Measurements from ENCODE around the gene DUSP18.

DUSP18 gene

DNA sequence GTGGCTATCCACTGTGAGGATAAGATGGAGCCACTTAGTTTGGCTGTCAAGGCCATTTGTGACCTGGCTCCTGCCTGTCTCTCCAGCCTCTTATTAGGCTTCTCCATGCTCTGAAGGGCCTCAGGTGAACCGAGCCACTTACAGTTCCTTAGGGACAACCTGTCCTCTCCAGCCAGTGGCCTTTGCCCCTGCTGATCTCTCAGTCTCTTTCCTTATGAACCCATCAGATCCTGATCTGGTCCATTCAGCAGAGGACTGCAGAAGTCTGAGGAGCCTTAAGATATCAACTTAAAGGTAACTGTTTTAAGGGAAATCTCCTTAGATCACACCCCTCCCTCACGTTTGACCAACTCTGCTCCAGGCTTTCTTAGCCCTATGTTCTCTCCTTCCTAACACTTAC is 2.4 kb downstream of the DUSP18 start:
- Histone ChIP-seq H3K4me1 (ENCODE audit: insufficient read depth, insufficient read length) (peaks cover 4% of the 10 kb centered on the region), H3K9ac (ENCODE audit: insufficient read length, low read depth) (no peak overlapping the region), H3K4me3 (ENCODE audit: insufficient read length, low read depth) (no peak overlapping the region), H3K9me3 (ENCODE audit: insufficient read depth, low read length) (no peaks in the 10 kb centered on the region), H3K27me3 (ENCODE audit: insufficient read depth, insufficient read length) (peaks cover 4% of the 10 kb centered on the region), H3K36me3 (ENCODE audit: insufficient read depth, insufficient read length, low read length) (peaks cover 14% of the 10 kb centered on the region)
- DNase-seq (ENCODE audit: low read depth, low spot score): no peak
- TF ChIP-seq SUZ12 (IDR thresholded peaks at IDR 0.05; ENCODE audit: extremely low read depth, insufficient read depth, insufficient read length) (no peak), YY1 (IDR thresholded peaks at IDR 0.05; ENCODE audit: insufficient read depth, insufficient read length) (no peak), ZNF274 (IDR thresholded peaks at IDR 0.05; ENCODE audit: low read depth, low read length) (no peak)

GRCh38 chr22:30664798-30665197 is 2.9 kb downstream of the DUSP18 start:
- peaks cover 4% of the 10 kb centered on the region for H3K27me3 ChIP-seq (ENCODE audit: insufficient read depth, insufficient read length)
- H3K4me3 ChIP-seq (ENCODE audit: insufficient read length, low read depth): no peak overlapping the region
- no peak for TF ChIP-seq SUZ12 (IDR thresholded peaks at IDR 0.05; ENCODE audit: extremely low read depth, insufficient read depth, insufficient read length)
- no peak for TF ChIP-seq ZNF274 (IDR thresholded peaks at IDR 0.05; ENCODE audit: low read depth, low read length)
- TF ChIP-seq YY1 (IDR thresholded peaks at IDR 0.05; ENCODE audit: insufficient read depth, insufficient read length): no peak
- H3K9ac ChIP-seq (ENCODE audit: insufficient read length, low read depth): no peak overlapping the region
- H3K4me1 ChIP-seq (ENCODE audit: insufficient read depth, insufficient read length): peaks cover 4% of the 10 kb centered on the region
- H3K36me3 ChIP-seq (ENCODE audit: insufficient read depth, insufficient read length, low read length): peaks cover 14% of the 10 kb centered on the region
- peaks cover 2% of the 10 kb centered on the region; the same call in 1 of the 2 replicates for H3K9me3 ChIP-seq (ENCODE audit: insufficient read depth, low read length)
- DNase-seq (ENCODE audit: low read depth, low spot score): no peak

- peaks cover 14% of the 10 kb centered on the region for H3K36me3 ChIP-seq (ENCODE audit: insufficient read depth, insufficient read length, low read length)
- peaks cover 4% of the 10 kb centered on the region for H3K4me1 ChIP-seq (ENCODE audit: insufficient read depth, insufficient read length)
- H3K4me3 ChIP-seq (ENCODE audit: insufficient read length, low read depth): no peak overlapping the region
- peaks cover 5% of the 10 kb centered on the region; the same call in 1 of the 2 replicates for H3K9me3 ChIP-seq (ENCODE audit: insufficient read depth, low read length)
- H3K27me3 ChIP-seq (ENCODE audit: insufficient read depth, insufficient read length): no peaks in the 10 kb centered on the region
- H3K9ac ChIP-seq (ENCODE audit: insufficient read length, low read depth): no peak overlapping the region
- TF ChIP-seq SUZ12 (IDR thresholded peaks at IDR 0.05; ENCODE audit: extremely low read depth, insufficient read depth, insufficient read length): no peak
- TF ChIP-seq YY1 (IDR thresholded peaks at IDR 0.05; ENCODE audit: insufficient read depth, insufficient read length): no peak
- TF ChIP-seq ZNF274 (IDR thresholded peaks at IDR 0.05; ENCODE audit: low read depth, low read length): no peak
- DNase-seq (ENCODE audit: low read depth, low spot score): no peak
Measured at GRCh38 chr22:30662040-30662439, 5.6 kb downstream of the DUSP18 start.

- H3K9me3 ChIP-seq (ENCODE audit: insufficient read depth, low read length): peaks cover 8% of the 10 kb centered on the region; the same call in 1 of the 2 replicates
- H3K9ac ChIP-seq (ENCODE audit: insufficient read length, low read depth): no peak overlapping the region
- no peaks in the 10 kb centered on the region for H3K4me1 ChIP-seq (ENCODE audit: insufficient read depth, insufficient read length)
- H3K4me3 ChIP-seq (ENCODE audit: insufficient read length, low read depth): no peak overlapping the region
- peak; percentile 57 for DNase-seq (ENCODE audit: low read depth, low spot score)
- TF ChIP-seq YY1 (IDR thresholded peaks at IDR 0.05; ENCODE audit: insufficient read depth, insufficient read length) (no peak), ZNF274 (IDR thresholded peaks at IDR 0.05; ENCODE audit: low read depth, low read length) (no peak), SUZ12 (IDR thresholded peaks at IDR 0.05; ENCODE audit: extremely low read depth, insufficient read depth, insufficient read length) (no peak)
- no peaks in the 10 kb centered on the region for H3K36me3 ChIP-seq (ENCODE audit: insufficient read depth, insufficient read length, low read length)
- H3K27me3 ChIP-seq (ENCODE audit: insufficient read depth, insufficient read length): no peaks in the 10 kb centered on the region
Measured at GRCh38 chr22:30655532-30655931, 12.1 kb downstream of the DUSP18 start.

GRCh38 chr22:30654361-30654760 is 13.3 kb downstream of the DUSP18 start:
- no peaks in the 10 kb centered on the region for H3K4me1 ChIP-seq (ENCODE audit: insufficient read depth, insufficient read length)
- H3K9ac ChIP-seq (ENCODE audit: insufficient read length, low read depth): no peak overlapping the region
- peaks cover 3% of the 10 kb centered on the region; the same call in 1 of the 2 replicates for H3K9me3 ChIP-seq (ENCODE audit: insufficient read depth, low read length)
- H3K27me3 ChIP-seq (ENCODE audit: insufficient read depth, insufficient read length): no peaks in the 10 kb centered on the region
- no peaks in the 10 kb centered on the region for H3K36me3 ChIP-seq (ENCODE audit: insufficient read depth, insufficient read length, low read length)
- H3K4me3 ChIP-seq (ENCODE audit: insufficient read length, low read depth): no peak overlapping the region
- DNase-seq (ENCODE audit: low read depth, low spot score): no peak
- TF ChIP-seq YY1 (IDR thresholded peaks at IDR 0.05; ENCODE audit: insufficient read depth, insufficient read length) (no peak), SUZ12 (IDR thresholded peaks at IDR 0.05; ENCODE audit: extremely low read depth, insufficient read depth, insufficient read length) (no peak), ZNF274 (IDR thresholded peaks at IDR 0.05; ENCODE audit: low read depth, low read length) (no peak)

- Histone ChIP-seq H3K27me3 (ENCODE audit: insufficient read depth, insufficient read length) (no peaks in the 10 kb centered on the region), H3K9me3 (ENCODE audit: insufficient read depth, low read length) (peaks cover 3% of the 10 kb centered on the region; the same call in 1 of the 2 replicates), H3K9ac (ENCODE audit: insufficient read length, low read depth) (no peak overlapping the region), H3K36me3 (ENCODE audit: insufficient read depth, insufficient read length, low read length) (no peaks in the 10 kb centered on the region), H3K4me1 (ENCODE audit: insufficient read depth, insufficient read length) (peaks cover 3% of the 10 kb centered on the region), H3K4me3 (ENCODE audit: insufficient read length, low read depth) (no peak overlapping the region)
- TF ChIP-seq YY1 (IDR thresholded peaks at IDR 0.05; ENCODE audit: insufficient read depth, insufficient read length) (no peak), ZNF274 (IDR thresholded peaks at IDR 0.05; ENCODE audit: low read depth, low read length) (no peak), SUZ12 (IDR thresholded peaks at IDR 0.05; ENCODE audit: extremely low read depth, insufficient read depth, insufficient read length) (no peak)
- no peak for DNase-seq (ENCODE audit: low read depth, low spot score)
Measured at GRCh38 chr22:30652852-30653251, 14.8 kb downstream of the DUSP18 start.

GRCh38 chr22:30650508-30651116 is 17.1 kb downstream of the DUSP18 start:
- no peak overlapping the region for H3K4me3 ChIP-seq (ENCODE audit: insufficient read length, low read depth)

More at GRCh38 chr22:30650508-30651116, 17.1 kb downstream of the DUSP18 start:
- TF ChIP-seq ZNF274 (IDR thresholded peaks at IDR 0.05; ENCODE audit: low read depth, low read length) (no peak), SUZ12 (IDR thresholded peaks at IDR 0.05; ENCODE audit: extremely low read depth, insufficient read depth, insufficient read length) (no peak), YY1 (IDR thresholded peaks at IDR 0.05; ENCODE audit: insufficient read depth, insufficient read length) (no peak)
- Histone ChIP-seq H3K27me3 (ENCODE audit: insufficient read depth, insufficient read length) (no peaks in the 10 kb centered on the region), H3K9ac (ENCODE audit: insufficient read length, low read depth) (no peak overlapping the region), H3K9me3 (ENCODE audit: insufficient read depth, low read length) (peaks cover 3% of the 10 kb centered on the region; the same call in 1 of the 2 replicates), H3K4me1 (ENCODE audit: insufficient read depth, insufficient read length) (peaks cover 5% of the 10 kb centered on the region), H3K36me3 (ENCODE audit: insufficient read depth, insufficient read length, low read length) (no peaks in the 10 kb centered on the region)
- DNase-seq (ENCODE audit: low read depth, low spot score): no peak
